AML-193 (cell line): ENCODE results near the gene GDI2.
"Not testable (repeated sequence)": the region's sequence is repeated elsewhere in the genome, so short reads cannot be mapped to it uniquely, and the experiment has no call there.

ENCODE experiments used
- DNase-seq, 2 experiments: peaks; one replicate each; lab custom pipeline; 2025; lab: John Stamatoyannopoulos, UW

The GDI2 gene

GRCh38 chr10:5827841-5828240 is 14.6 kb upstream of the GDI2 start:
- no peak for DNase-seq

GRCh38 chr10:5826511-5826910 is 13.3 kb upstream of the GDI2 start:
- not testable (repeated sequence) for DNase-seq

GRCh38 chr10:5818894-5819293 is 5.7 kb upstream of the GDI2 start:
- DNase-seq, result no peak

- no peak for DNase-seq
Observed at GRCh38 chr10:5818048-5818331, 4.8 kb upstream of the GDI2 start.

GRCh38 chr10:5817322-5818047 is 4.3 kb upstream of the GDI2 start:
- no peak for DNase-seq

- no peak for DNase-seq
Observed at GRCh38 chr10:5816170-5816569, 2.9 kb upstream of the GDI2 start.

GRCh38 chr10:5814110-5815107 is 1.2 kb upstream of the GDI2 start:
- peak; percentile 36 to 46 for DNase-seq

GRCh38 chr10:5813091-5813340 is 218 bp downstream of the GDI2 start:
- no peak for DNase-seq

- DNase-seq, result no peak
Observed at GRCh38 chr10:5812283-5813090, 747 bp downstream of the GDI2 start.

- no peak for DNase-seq
Observed at GRCh38 chr10:5811387-5811821, 1.8 kb downstream of the GDI2 start.

GRCh38 chr10:5810225-5810624 is 3.0 kb downstream of the GDI2 start:
- DNase-seq, result no peak

- DNase-seq, result no peak
Observed at GRCh38 chr10:5809527-5810154, 3.6 kb downstream of the GDI2 start.

- not testable (repeated sequence) for DNase-seq
Observed at GRCh38 chr10:5808783-5809392, 4.3 kb downstream of the GDI2 start.

- DNase-seq, result no peak
Observed at GRCh38 chr10:5806745-5807144, 6.5 kb downstream of the GDI2 start.

- DNase-seq, result peak in 1 of 2 experiments; percentile 16
Observed at GRCh38 chr10:5805711-5806110, 7.5 kb downstream of the GDI2 start.

- DNase-seq, result no peak
Observed at GRCh38 chr10:5805260-5805659, 8.0 kb downstream of the GDI2 start.

- no peak for DNase-seq
Observed at GRCh38 chr10:5804386-5804785, 8.8 kb downstream of the GDI2 start.

GRCh38 chr10:5800782-5801181 is 12.5 kb downstream of the GDI2 start:
- DNase-seq, result no peak

GRCh38 chr10:5794236-5794635 is 19.0 kb downstream of the GDI2 start:
- DNase-seq, result no peak

- DNase-seq, result no peak
Observed at GRCh38 chr10:5789626-5790025, 23.6 kb downstream of the GDI2 start.

- peak in 1 of 2 experiments; percentile 15 for DNase-seq
Observed at GRCh38 chr10:5788969-5789368, 24.3 kb downstream of the GDI2 start.

GRCh38 chr10:5783300-5783699 is 29.9 kb downstream of the GDI2 start:
- DNase-seq, result no peak
